GM12891 (cell line): ENCODE data around the gene TM4SF4.

Source experiments
- PAX5 ChIP-seq: IDR thresholded peaks from 2 replicates; pipeline ENCODE4 v1.6.1; 2011; ENCODE audit warnings: low read length, moderate library complexity, mild to moderate bottlenecking; ENCODE audit not compliant: insufficient read depth, severe bottlenecking
- POLR2A ChIP-seq: IDR thresholded peaks from 2 replicates; pipeline ENCODE4 v1.6.1; 2011; ENCODE audit warnings: low read depth, low read length, control low read depth
- POLR2AphosphoS5 ChIP-seq: IDR thresholded peaks from 2 replicates; pipeline ENCODE4 v1.6.1; 2011; ENCODE audit warnings: low read depth, low read length, control low read depth
- TAF1 ChIP-seq: IDR thresholded peaks from 2 replicates; pipeline ENCODE4 v1.6.1; 2011; ENCODE audit warnings: low read depth, low read length, control low read depth

DNA sequence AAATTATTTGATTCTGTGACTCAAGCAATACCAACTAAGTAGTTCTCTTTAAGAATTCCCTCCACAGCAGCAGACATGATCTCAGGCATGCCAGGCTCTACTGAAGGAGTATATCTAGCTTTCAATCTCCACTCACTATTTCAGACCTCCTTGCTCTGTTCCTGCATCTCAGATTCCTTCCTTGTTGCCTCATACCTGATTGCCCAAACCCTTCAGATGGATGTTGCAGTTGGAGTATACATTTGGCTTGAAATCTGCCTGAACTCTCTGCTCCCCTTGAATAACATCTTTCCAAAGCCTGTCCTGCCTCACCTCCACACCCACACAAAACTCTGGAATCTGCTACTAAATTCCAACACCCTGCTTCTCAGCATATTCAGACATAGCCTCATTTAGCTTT is 19.8 kb upstream of the TM4SF4 start:
- TF ChIP-seq POLR2A = no peak
- TF ChIP-seq POLR2AphosphoS5 = no peak
- TF ChIP-seq PAX5 = no peak
- no peak for TF ChIP-seq TAF1
